K562 (cell line): ENCODE results near the gene LIMS1. TPM values are rescaled to one million over a fixed set of nuclear protein-coding genes. Genes with fewer than 3 reads are reported as not detected.
A peak's percentile ranks its signal among the peaks of the same experiment; 100 is the strongest.

Experiments
- ATAC-seq: fragments of 200-7000 bp; cut with Tn5 transposase; 3 replicates; pipeline ENCODE4 v1.9.1; 2020; ENCODE audit warnings: moderate library complexity
- BruUV-seq: library from RNA; stranded (reverse); fragments of 400-500 nt; replicated peaks from 2 replicates; lab custom pipeline; 2021; lab: Mats Ljungman, UMichigan
- CTCF ChIA-PET: fragments of 300-600 bp; formaldehyde crosslinking; extraction: SDS; loops from one replicate; lab custom pipeline; 2021; ENCODE audit warnings: low intra/inter-chr PET ratio; lab: Yijun Ruan, JAX
- POLR2A ChIA-PET: fragments of 300-600, 350-650 bp; sonication (Branson Sonifier 250); formaldehyde crosslinking; extraction: SDS; loops from one replicate; lab custom pipeline; 2021; ENCODE audit warnings: antibody characterized with exemption, inconsistent platforms; lab: Yijun Ruan, JAX
- DNase-seq, 4 experiments: peaks; one replicate each; pipeline versions ENCODE4 v3.0.0 to v3.0.0-alpha.2; 2011 to 2018; ENCODE audit warnings: low spot score in 3 of 4, mixed read lengths in 3 of 4; ENCODE audit errors: extremely low read depth in 1 of 4
- FAIRE-seq: peaks from 2 replicates; lab custom pipeline; 2011; peaks lifted over from hg19 to GRCh38; lab: Jason Lieb, UNC
- H2AFZ ChIP-seq: 2 replicates; pipeline ENCODE4 v1.6.0; 2011; ENCODE audit warnings: low read depth, low read length, control low read depth, inconsistent platforms
- H3K27ac ChIP-seq: fragments of 200-600 bp; 3 replicates; pipeline ENCODE4 v1.8.0; 2011; ENCODE audit warnings: low read depth, mild to moderate bottlenecking, control low read depth, inconsistent platforms, low read length, moderate library complexity, mixed read lengths; ENCODE audit errors: extremely low read depth
- H3K27me3 ChIP-seq, 2 experiments: fragments of 300-600 bp in 1 of 2; 2 replicates in 1 of 2; 3 replicates in 1 of 2; pipeline versions ENCODE4 v1.6.0 to v1.8.0; 2011; ENCODE audit warnings: inconsistent platforms in 2 of 2, low read length in 2 of 2, mild to moderate bottlenecking in 1 of 2, mixed read lengths in 1 of 2, moderate library complexity in 1 of 2; ENCODE audit not compliant: control insufficient read depth in 2 of 2, insufficient read depth in 2 of 2
- H3K36me3 ChIP-seq: fragments of 300-600 bp; 3 replicates; pipeline ENCODE4 v1.8.0; 2011; ENCODE audit warnings: mild to moderate bottlenecking, low read length, inconsistent platforms; ENCODE audit not compliant: control insufficient read depth, insufficient read depth
- H3K4me1 ChIP-seq, 2 experiments: fragments of 200-600 bp in 1 of 2; replicated peaks in 1 of 2; 2 replicates in 1 of 2; 3 replicates in 1 of 2; pipeline versions ENCODE4 v1.5.1 to v1.8.0; 2011; ENCODE audit warnings: inconsistent platforms in 2 of 2, low read length in 2 of 2, mild to moderate bottlenecking in 1 of 2, mixed read lengths in 1 of 2, moderate library complexity in 1 of 2; ENCODE audit not compliant: control insufficient read depth in 2 of 2, insufficient read depth in 2 of 2
- H3K4me2 ChIP-seq: 2 replicates; pipeline ENCODE4 v1.6.1; 2011; ENCODE audit warnings: low read length, control low read depth, inconsistent platforms, mixed read lengths; ENCODE audit not compliant: insufficient read depth
- H3K4me3 ChIP-seq: fragments of 200-600 bp; sonication (generic), shearing (Covaris generic); 2 replicates; pipeline ENCODE4 v1.5.1; 2016; ENCODE audit warnings: control low read depth, inconsistent platforms
- H3K79me2 ChIP-seq: fragments of 200-600 bp; 3 replicates; pipeline ENCODE4 v1.8.0; 2011; ENCODE audit warnings: low read length, inconsistent platforms; ENCODE audit not compliant: control insufficient read depth, insufficient read depth
- H3K9ac ChIP-seq, 2 experiments: 2 replicates each; pipeline versions ENCODE4 v1.6.0 to v1.6.1; 2011; ENCODE audit warnings: low read depth in 2 of 2, low read length in 2 of 2, control low read depth in 1 of 2, inconsistent platforms in 1 of 2, mild to moderate bottlenecking in 1 of 2, mixed read lengths in 1 of 2; ENCODE audit not compliant: insufficient read depth in 1 of 2
- H3K9me1 ChIP-seq: one replicate; pipeline ENCODE4 v1.6.0; 2011; ENCODE audit warnings: inconsistent platforms, mild to moderate bottlenecking, low read length, moderate library complexity; ENCODE audit not compliant: control insufficient read depth, insufficient read depth
- H3K9me3 ChIP-seq: replicated peaks from 2 replicates; pipeline ENCODE4 v1.5.1; 2011; ENCODE audit warnings: low read depth, low read length, inconsistent platforms; ENCODE audit not compliant: control insufficient read depth, insufficient read depth
- H4K20me1 ChIP-seq: replicated peaks from 2 replicates; pipeline ENCODE4 v1.6.1; 2011; ENCODE audit warnings: low read length, inconsistent platforms, mixed read lengths; ENCODE audit not compliant: control insufficient read depth, insufficient read depth
- CHD1 ChIP-seq: fragments of 200-600 bp; sonication (generic); IDR thresholded peaks from one replicate; pipeline ENCODE4 v1.6.1; 2012; ENCODE audit warnings: mild to moderate bottlenecking, moderate library complexity, low read length, inconsistent platforms
- E2F6 ChIP-seq, 2 experiments: IDR thresholded peaks; 2 replicates each; pipeline ENCODE4 v1.6.1; 2011; ENCODE audit warnings: borderline replicate concordance in 1 of 2, control low read depth in 1 of 2, low read depth in 1 of 2, low read length in 1 of 2, mild to moderate bottlenecking in 1 of 2, mixed read lengths in 1 of 2, moderate library complexity in 1 of 2; ENCODE audit not compliant: insufficient read depth in 1 of 2, insufficient read length in 1 of 2, poor library complexity in 1 of 2, severe bottlenecking in 1 of 2; ENCODE audit errors: extremely low read depth in 1 of 2
- ELK3 ChIP-seq: fragments of 450-650 bp; formaldehyde crosslinking; IDR thresholded peaks from 2 replicates; pipeline ENCODE4 v1.4.0; 2020; ENCODE audit warnings: mild to moderate bottlenecking
- GABPA ChIP-seq: fragments of 200-800 bp; sonication (Bioruptor generic); conservative IDR thresholded peaks from 2 replicates; pipeline ENCODE4 v1.6.1; 2016; ENCODE audit warnings: low read depth, missing genetic modification characterization, missing compliant biosample characterization
- GTF2F1 ChIP-seq: IDR thresholded peaks from 2 replicates; pipeline ENCODE4 v1.6.1; 2011; ENCODE audit warnings: low read depth, low read length, improper control_type of control experiment
- LCOR ChIP-seq: sonication (generic); formaldehyde crosslinking; IDR thresholded peaks from 2 replicates; pipeline ENCODE4 v1.8.0; 2022; ENCODE audit warnings: mild to moderate bottlenecking, missing genetic modification reagents
- MAFG ChIP-seq: fragments of 450-650 bp; conservative IDR thresholded peaks from 2 replicates; pipeline ENCODE4 v1.6.1; 2016; ENCODE audit warnings: missing genetic modification characterization, missing compliant biosample characterization
- NCOR1 ChIP-seq: fragments of 450-650 bp; IDR thresholded peaks from 2 replicates; pipeline ENCODE4 v1.6.1; 2016; ENCODE audit warnings: mild to moderate bottlenecking, moderate library complexity
- NR2C2 ChIP-seq, 2 experiments: fragments of 200-800 bp in 1 of 2; sonication (Bioruptor generic) in 1 of 2; sonication (generic) in 1 of 2; formaldehyde crosslinking in 1 of 2; IDR thresholded peaks; 2 replicates each; pipeline versions ENCODE4 v1.6.1 to v1.8.0; 2016 to 2022; ENCODE audit warnings: mild to moderate bottlenecking in 1 of 2, missing compliant biosample characterization in 1 of 2, missing genetic modification characterization in 1 of 2, missing genetic modification reagents in 1 of 2
- UBTF ChIP-seq, 2 experiments: IDR thresholded peaks; 2 replicates each; pipeline ENCODE4 v1.6.1; 2012; ENCODE audit warnings: improper control_type of control experiment in 2 of 2, low read depth in 2 of 2, low read length in 2 of 2, borderline replicate concordance in 1 of 2
- ZNF639 ChIP-seq, 2 experiments: fragments of 200-800 bp in 1 of 2; sonication (Bioruptor generic) in 1 of 2; sonication (generic) in 1 of 2; formaldehyde crosslinking in 1 of 2; IDR thresholded peaks in 1 of 2; conservative IDR thresholded peaks in 1 of 2; 2 replicates each; pipeline versions ENCODE4 v1.5.0 to v1.6.1; 2016 to 2020; ENCODE audit warnings: missing compliant biosample characterization in 1 of 2, missing genetic modification characterization in 1 of 2, missing genetic modification reagents in 1 of 2
- WGBS: fragments of 100-300 bp; shearing (Covaris generic); methylation state at CpG from one replicate; pipeline ENCODE4 v1.1.6; 2016; ENCODE audit warnings: low coverage, mixed read lengths; ENCODE audit not compliant: insufficient coverage; ENCODE audit errors: missing lambda C conversion rate; 5-methylcytosine and 5-hydroxymethylcytosine counted together
- in situ Hi-C: fragments of 300-500 bp; cut with MboI; formaldehyde crosslinking; loops from 4 replicates; pipeline ENCODE4 v1.15.0; 2018; ENCODE audit warnings: inconsistent platforms, mixed read lengths
- intact Hi-C: fragments of 100-400 bp; cut with micrococcal nuclease; formaldehyde crosslinking; loops from 2 replicates; pipeline ENCODE4 v1.14.2; 2022
- polyA plus RNA-seq, 8 experiments: library from polyadenylated mRNA; depleted of rRNA in 4 of 8; stranded (reverse) in 5 of 8; unstranded in 3 of 8; fragments of >200 nt; fragmentation: Nextera tagmentation in 2 of 8; fragmentation: Illumina TruSeq in 1 of 8; extraction: Ambion mirVana in 2 of 8; extraction: Trizol in 1 of 8; gene quantifications; 2 replicates each; pipeline versions ENCODE4 v1.2.1 to v1.2.3, GENCODE V29; 2011 to 2014; ENCODE audit warnings: inconsistent platforms in 1 of 8, missing spikeins in 1 of 8
- total RNA-seq, 7 experiments: library from RNA; depleted of rRNA in 6 of 7; stranded (reverse); fragments of >200 nt in 6 of 7; fragmentation: Illumina TruSeq in 2 of 7; extraction: Trizol in 2 of 7; gene quantifications; 2 replicates each; pipeline versions ENCODE4 v1.2.1 to v1.2.3, GENCODE V29; 2011 to 2021; ENCODE audit warnings: low replicate concordance in 1 of 7

The LIMS1 gene
- total and polyA plus RNA-seq, 9 of the 15 experiments (the other 6 are each of a cell fraction or from before 2014, with no cell fraction given), result 52.8 to 134 (median 81.0) TPM

- Histone ChIP-seq H3K9ac (peak overlapping the region; percentile 80 to 94), H4K20me1 (peaks cover 16% of the 10 kb centered on the region; the same call in 1 of the 2 replicates), H3K9me1 (no peaks in the 10 kb centered on the region), H3K4me2 (peak overlapping the region; percentile 88), H3K4me1 (peaks cover 23 to 25% of the 10 kb centered on the region in 2 experiments), H3K27me3 (no peaks in the 10 kb centered on the region), H2AFZ (peak overlapping the region; percentile 61), H3K27ac (peak overlapping the region; percentile 74), H3K9me3 (no peaks in the 10 kb centered on the region), H3K79me2 (peaks cover 61% of the 10 kb centered on the region), H3K36me3 (peaks cover 3% of the 10 kb centered on the region; the same call in 2 of the 3 replicates), H3K4me3 (peak overlapping the region; percentile 86)
- FAIRE-seq (peak; percentile 48), DNase-seq (peak in 1 of 4 experiments; percentile 44), ATAC-seq (no peak)
- CTCF ChIA-PET, result no interaction called here
- in situ Hi-C loops, result no loop called here
- intact Hi-C loops, result loop anchor here (1.0 to 5.0 kb wide), 3 partner anchors 53 to 103 kb away; partner anchors contain the start of gene GCC2
- POLR2A ChIA-PET, result interaction anchor here (0.6 to 3.2 kb wide), 7 partner anchors 13 to 172 kb away, joined by 3 to 21 read pairs (median 4); no protein-coding TSS in a partner anchor
- under 1% methylated on average over 25 of the region's 57 CpGs for WGBS
- no TSS peak for BruUV-seq
- no peak for TF ChIP-seq ELK3 (CRISPR knock-in tag)
- peak; percentile 42 for TF ChIP-seq CHD1
- TF ChIP-seq LCOR (CRISPR knock-in tag), result no peak
- peak; percentile 5; the same call in 1 of the 2 replicates for TF ChIP-seq NCOR1
- 0 out of 2 replicates have a peak, but pooled peaks have one; percentile 6 for TF ChIP-seq MAFG
- TF ChIP-seq E2F6 (IDR thresholded peaks at IDR 0.05; ENCODE audit: borderline replicate concordance in 1 of 2, extremely low read depth in 1 of 2, insufficient read depth in 1 of 2, insufficient read length in 1 of 2, low read depth in 1 of 2, low read length in 1 of 2, poor library complexity in 1 of 2, severe bottlenecking in 1 of 2), result peak in 1 of 2 experiments; percentile 1
- 0 out of 2 replicates have a peak, but pooled peaks have one; percentile 7 for TF ChIP-seq GABPA (tag)
- peak; percentile 16 to 84; a peak in 2 of 4 replicates for TF ChIP-seq UBTF (IDR thresholded peaks at IDR 0.05; ENCODE audit: borderline replicate concordance in 1 of 2, low read depth in 2 of 2, low read length in 2 of 2)
- TF ChIP-seq GTF2F1, result no peak
- peak in 1 of 2 experiments; percentile 73; a peak in 2 of 4 replicates for TF ChIP-seq ZNF639 (CRISPR knock-in tag; conservative IDR thresholded peaks at IDR 0.05 in 1 of 2, IDR thresholded peaks at IDR 0.05 in 1 of 2)
- no peak for TF ChIP-seq NR2C2 (CRISPR knock-in tag; IDR thresholded peaks at IDR 0.05)
- peak; percentile 15; the same call in 1 of the 2 replicates for TF ChIP-seq NR2C2 (tag; IDR thresholded peaks at IDR 0.05)
These were observed 500 bp downstream of the LIMS1 start for GRCh38 chr2:108534584-108535356.
